ENCODE data around the gene CTAGE15. TPM values are rescaled to one million over a fixed set of nuclear protein-coding genes. Genes with fewer than 3 reads are reported as not detected.
"Not testable (repeated sequence)": the region's sequence is repeated elsewhere in the genome, so short reads cannot be mapped to it uniquely, and the experiment has no call there.

The CTAGE15 gene, protein sequence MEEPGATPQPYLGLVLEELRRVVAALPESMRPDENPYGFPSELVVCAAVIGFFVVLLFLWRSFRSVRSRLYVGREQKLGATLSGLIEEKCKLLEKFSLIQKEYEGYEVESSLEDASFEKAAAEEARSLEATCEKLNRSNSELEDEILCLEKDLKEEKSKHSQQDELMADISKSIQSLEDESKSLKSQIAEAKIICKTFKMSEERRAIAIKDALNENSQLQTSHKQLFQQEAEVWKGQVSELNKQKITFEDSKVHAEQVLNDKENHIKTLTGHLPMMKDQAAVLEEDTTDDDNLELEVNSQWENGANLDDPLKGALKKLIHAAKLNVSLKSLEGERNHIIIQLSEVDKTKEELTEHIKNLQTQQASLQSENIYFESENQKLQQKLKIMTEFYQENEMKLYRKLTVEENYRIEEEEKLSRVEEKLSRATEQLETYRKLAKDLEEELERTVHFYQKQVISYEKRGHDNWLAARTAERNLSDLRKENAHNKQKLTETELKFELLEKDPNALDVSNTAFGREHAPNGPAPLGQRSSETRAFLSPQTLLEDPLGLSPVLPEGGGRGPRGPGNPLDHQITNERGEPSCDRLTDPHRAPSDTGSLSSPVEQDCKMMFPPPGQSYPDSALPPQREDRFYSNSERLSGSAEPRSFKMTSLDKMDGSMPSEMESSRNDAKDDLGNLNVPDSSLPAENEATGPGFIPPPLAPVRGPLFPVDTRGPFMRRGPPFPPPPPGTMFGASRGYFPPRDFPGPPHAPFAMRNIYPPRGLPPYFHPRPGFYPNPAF
- total RNA-seq, result 1.5 and 2.4 TPM in 2 replicates

DNA sequence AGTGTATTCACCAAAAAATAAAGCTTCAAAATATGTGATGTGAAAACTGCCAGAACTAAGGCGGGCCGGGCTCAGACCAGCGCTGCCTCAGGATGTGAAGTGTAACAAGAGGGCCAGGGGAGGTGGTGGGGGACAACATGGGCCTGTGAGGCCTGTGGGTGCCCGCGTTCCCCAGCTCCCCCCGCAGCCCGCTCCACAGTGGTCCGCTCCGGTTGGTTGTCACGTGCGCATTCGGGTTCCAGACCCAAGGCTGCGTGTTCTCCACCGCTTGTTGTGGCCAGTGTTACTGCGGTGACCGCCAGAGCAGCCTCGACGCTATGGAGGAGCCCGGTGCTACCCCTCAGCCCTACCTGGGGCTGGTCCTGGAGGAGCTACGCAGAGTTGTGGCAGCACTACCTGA is at the start of gene CTAGE15:
TSS of gene CTAGE15 (plus strand) at position 301 of the 400 bp plus-strand sequence. CDS start at position 318, 17 bp downstream.
- H3K4me1 Mint-ChIP-seq (ENCODE audit: low read depth); H3K9me3 Mint-ChIP-seq; H3K4me3 Mint-ChIP-seq (ENCODE audit: low read depth); H3K36me3 Mint-ChIP-seq (ENCODE audit: low read depth); DNase-seq (ENCODE audit: low spot score); intact Hi-C loops (cut with micrococcal nuclease); H3K27me3 Mint-ChIP-seq (ENCODE audit: low read depth); H3K27ac Mint-ChIP-seq: not testable (repeated sequence)

DNA sequence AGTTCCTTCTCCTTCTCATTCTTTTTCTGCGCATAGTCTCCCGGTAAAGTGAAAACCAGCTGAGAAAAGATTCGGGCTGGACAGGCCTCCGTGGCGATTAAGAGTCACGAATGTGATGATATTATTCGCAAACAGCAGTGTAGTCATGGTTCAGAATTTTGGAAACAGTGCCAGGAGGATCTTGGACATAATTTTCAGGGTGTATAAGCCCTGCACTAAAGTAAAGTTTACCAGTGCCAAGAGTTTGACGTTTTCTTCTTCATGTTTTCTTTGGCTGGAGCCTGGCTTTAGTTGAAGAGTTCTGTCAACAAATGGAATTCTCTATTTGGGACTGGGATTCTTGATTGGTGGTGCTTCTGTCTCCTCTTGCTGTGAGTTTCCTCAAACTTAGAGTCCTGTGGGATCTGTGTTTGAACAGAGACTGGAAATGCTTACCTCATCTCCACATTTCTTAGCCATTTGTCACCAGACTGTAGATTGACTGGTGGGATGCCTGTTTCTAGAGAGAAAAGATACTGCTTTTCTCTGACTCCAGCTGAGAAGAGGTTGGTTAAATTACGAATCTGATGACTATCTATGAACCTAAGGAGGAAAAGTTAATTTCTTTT is 49.2 kb upstream of the CTAGE15 start:
- intact Hi-C loops (cut with micrococcal nuclease); DNase-seq (ENCODE audit: low spot score); H3K9me3 Mint-ChIP-seq; H3K27me3 Mint-ChIP-seq (ENCODE audit: low read depth); H3K4me3 Mint-ChIP-seq (ENCODE audit: low read depth); H3K36me3 Mint-ChIP-seq (ENCODE audit: low read depth); H3K4me1 Mint-ChIP-seq (ENCODE audit: low read depth); H3K27ac Mint-ChIP-seq: not testable (repeated sequence)

DNA sequence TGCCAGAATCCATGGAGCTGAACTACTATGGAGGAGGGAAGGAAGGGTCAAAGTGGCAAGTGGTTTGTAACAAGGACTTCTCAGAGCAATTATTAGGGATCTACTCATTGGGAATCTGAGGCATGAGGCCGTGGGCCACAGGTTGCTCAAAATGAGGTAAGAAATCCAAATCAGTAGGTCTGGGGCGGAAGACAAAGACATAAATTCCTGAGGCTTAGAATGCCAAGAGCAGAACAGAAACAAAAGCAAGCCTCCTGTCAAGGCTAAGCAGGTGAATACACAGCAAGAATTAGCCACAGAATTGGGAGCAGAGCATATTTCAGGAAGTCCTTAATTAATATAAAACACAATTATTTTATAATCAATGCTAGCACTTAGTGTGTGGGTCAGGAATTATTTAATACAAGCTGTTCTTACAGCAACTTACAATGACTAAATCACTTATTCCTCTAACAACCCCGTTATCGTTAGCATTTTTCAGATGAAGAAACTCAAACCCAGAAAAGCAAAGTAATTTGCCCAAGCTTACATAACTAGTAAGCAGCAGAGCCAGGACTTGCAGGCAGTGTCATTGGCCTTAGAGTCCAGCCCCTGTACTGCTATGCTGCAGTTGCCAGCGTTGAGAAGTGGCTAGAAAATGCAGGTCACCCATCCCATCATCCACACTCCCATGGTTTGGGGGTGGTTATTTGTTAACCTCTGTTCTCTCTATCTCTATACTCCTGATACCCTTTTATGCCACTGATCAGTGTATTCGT is 40.3 kb upstream of the CTAGE15 start:
- H3K4me3 Mint-ChIP-seq (ENCODE audit: low read depth); H3K9me3 Mint-ChIP-seq; H3K27ac Mint-ChIP-seq; DNase-seq (ENCODE audit: low spot score); intact Hi-C loops (cut with micrococcal nuclease); H3K4me1 Mint-ChIP-seq (ENCODE audit: low read depth); H3K27me3 Mint-ChIP-seq (ENCODE audit: low read depth); H3K36me3 Mint-ChIP-seq (ENCODE audit: low read depth): not testable (repeated sequence)

DNA sequence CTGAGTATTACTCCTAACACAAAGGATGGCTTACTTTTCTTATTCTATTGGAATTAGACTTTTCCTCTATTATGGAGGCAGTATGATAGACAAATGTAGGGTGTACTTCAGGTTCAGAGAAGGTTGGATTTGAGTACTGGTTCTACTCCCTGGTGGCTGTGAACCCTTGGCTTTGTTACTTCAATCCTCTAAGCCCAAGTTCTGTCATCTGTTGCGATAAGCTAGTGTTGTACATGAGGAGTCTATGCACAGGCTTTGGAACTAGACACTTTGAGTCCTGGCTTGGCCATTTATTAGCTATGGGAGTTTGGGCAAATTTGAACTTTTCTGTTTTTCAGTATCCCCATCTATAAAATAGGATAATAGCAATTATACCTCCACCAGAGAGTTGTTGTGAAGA is 39.7 kb upstream of the CTAGE15 start:
- intact Hi-C loops (cut with micrococcal nuclease); H3K4me3 Mint-ChIP-seq (ENCODE audit: low read depth); H3K36me3 Mint-ChIP-seq (ENCODE audit: low read depth); H3K27me3 Mint-ChIP-seq (ENCODE audit: low read depth); H3K9me3 Mint-ChIP-seq; H3K4me1 Mint-ChIP-seq (ENCODE audit: low read depth); H3K27ac Mint-ChIP-seq; DNase-seq (ENCODE audit: low spot score): not testable (repeated sequence)

DNA sequence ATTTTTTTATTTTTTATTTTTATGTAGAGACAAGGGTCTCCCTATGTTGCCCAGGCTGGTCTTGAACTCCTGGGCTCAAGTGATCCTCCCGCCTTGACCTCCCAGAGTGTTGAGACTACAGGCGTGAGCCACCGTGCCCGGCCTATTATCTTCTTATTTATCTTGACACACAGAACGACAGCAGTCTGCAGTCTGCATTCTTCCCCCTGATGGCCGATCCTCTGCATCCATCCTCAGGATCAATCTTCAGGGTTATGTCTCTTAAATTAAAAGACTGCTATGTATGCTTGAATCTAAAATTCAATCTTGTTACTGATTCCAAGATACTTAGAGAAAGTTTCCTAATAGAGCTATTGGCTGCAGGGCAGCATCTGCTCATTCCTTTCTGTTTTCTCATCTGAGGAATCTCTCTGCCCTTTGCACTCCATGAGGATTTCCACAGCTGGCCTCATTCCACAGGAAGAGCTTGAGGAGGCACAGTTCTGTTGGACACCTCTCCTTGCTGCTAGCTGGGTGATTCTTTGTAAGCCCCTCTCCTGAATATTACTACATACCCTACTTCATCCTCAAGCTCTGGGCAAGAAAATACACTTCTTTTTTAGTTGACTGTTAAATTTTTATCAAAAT is 38.3 kb upstream of the CTAGE15 start:
- H3K36me3 Mint-ChIP-seq (ENCODE audit: low read depth); H3K9me3 Mint-ChIP-seq; H3K27ac Mint-ChIP-seq; intact Hi-C loops (cut with micrococcal nuclease); DNase-seq (ENCODE audit: low spot score); H3K27me3 Mint-ChIP-seq (ENCODE audit: low read depth); H3K4me1 Mint-ChIP-seq (ENCODE audit: low read depth); H3K4me3 Mint-ChIP-seq (ENCODE audit: low read depth): not testable (repeated sequence)

DNA sequence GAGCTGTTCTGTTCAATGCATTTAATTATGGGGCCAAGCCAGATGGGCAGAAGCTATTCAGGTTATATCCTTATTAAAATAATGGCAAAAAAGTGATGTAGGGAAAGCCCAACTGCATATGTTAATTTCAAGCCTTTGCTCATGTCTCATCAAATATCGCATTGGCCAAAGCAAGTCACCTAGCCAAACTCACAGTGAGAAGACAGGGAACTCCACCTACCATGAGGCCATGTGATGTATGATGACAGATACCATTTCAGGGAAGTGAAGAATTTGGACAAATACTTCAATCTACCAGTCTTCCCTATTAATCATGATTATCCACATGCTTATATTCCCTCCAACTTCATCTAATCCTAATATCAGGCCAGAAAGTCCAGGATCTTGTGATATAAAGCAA is 35.2 kb upstream of the CTAGE15 start:
- intact Hi-C loops (cut with micrococcal nuclease); H3K4me3 Mint-ChIP-seq (ENCODE audit: low read depth); H3K9me3 Mint-ChIP-seq; H3K27ac Mint-ChIP-seq; DNase-seq (ENCODE audit: low spot score); H3K36me3 Mint-ChIP-seq (ENCODE audit: low read depth); H3K4me1 Mint-ChIP-seq (ENCODE audit: low read depth); H3K27me3 Mint-ChIP-seq (ENCODE audit: low read depth): not testable (repeated sequence)

DNA sequence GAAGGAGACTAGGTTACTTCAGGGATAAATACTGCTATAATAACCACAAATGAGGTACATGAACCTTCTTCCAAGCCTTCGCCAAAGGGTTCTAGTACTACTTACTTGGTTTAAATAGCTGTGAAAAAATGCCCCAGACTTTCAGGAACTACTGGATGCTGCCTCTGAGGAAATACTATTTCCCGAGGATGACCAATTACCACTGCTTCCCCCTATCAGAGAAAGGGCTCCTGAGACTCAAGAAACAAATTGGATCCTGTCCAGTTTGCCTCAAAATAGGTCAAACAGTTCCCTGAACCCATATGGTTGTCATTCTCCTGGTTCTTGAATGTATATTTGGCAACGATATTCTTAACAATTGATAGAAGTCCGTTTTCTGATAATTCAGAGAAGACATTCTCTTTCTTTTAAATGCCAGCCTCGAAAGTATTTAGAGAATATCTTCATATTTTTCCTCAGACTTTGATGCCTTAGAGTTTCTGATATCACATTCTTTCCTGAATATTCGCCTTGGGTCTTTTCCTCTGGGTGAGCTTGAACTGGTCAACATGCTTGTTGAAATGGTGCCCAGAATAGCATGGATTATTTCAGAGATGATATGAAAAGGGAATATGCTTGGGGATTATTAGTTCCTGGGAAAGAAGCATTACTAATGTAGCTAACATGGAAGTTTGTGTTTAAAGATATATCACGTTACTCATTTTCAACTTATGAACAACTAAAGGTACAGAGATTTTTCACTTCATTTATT is 28.1 kb upstream of the CTAGE15 start:
- H3K27ac Mint-ChIP-seq; H3K27me3 Mint-ChIP-seq (ENCODE audit: low read depth); H3K4me1 Mint-ChIP-seq (ENCODE audit: low read depth); H3K36me3 Mint-ChIP-seq (ENCODE audit: low read depth); intact Hi-C loops (cut with micrococcal nuclease); DNase-seq (ENCODE audit: low spot score); H3K9me3 Mint-ChIP-seq; H3K4me3 Mint-ChIP-seq (ENCODE audit: low read depth): not testable (repeated sequence)

DNA sequence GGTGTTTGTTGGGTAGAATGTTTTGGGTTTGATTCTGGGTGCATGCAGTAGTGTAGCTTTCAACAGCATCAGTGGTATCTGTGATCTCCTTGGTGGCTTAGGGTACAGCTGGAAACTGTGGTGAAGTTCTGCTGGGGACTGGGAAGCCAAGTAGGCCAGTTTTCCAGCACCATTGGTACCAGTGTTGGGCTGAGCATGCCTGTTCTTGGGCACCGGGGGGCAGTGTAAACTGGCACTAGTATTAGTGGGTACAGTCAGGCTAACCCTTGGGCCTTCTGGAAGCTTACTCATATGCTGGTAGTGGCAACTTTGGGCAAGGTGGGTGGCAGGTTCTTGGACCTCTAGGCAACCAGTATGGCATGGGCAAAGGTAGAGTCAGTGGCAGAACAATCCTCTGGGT is 15.6 kb upstream of the CTAGE15 start:
- H3K27me3 Mint-ChIP-seq (ENCODE audit: low read depth); DNase-seq (ENCODE audit: low spot score); H3K27ac Mint-ChIP-seq; H3K36me3 Mint-ChIP-seq (ENCODE audit: low read depth); H3K9me3 Mint-ChIP-seq; H3K4me1 Mint-ChIP-seq (ENCODE audit: low read depth); H3K4me3 Mint-ChIP-seq (ENCODE audit: low read depth); intact Hi-C loops (cut with micrococcal nuclease): not testable (repeated sequence)

DNA sequence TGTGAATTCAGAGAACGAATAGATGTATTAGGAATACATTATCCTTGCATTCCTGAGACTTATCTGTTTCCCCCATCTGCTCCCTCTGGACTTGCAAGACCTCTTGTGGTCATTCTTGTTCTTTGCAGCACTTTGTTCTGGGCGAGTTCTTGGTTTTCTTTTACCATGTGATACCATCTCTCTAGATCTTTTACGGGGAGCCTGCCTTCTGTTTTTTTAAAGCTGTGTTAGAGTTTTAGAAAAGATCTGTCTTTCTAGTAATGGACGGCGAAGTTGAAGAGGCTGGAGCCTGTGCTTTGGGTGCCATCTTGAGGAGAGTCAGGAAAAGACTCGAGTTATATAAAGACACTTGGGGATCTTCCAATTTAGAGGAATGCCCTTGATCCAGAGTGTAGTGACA is 8.3 kb upstream of the CTAGE15 start:
- H3K27ac Mint-ChIP-seq; intact Hi-C loops (cut with micrococcal nuclease); H3K36me3 Mint-ChIP-seq (ENCODE audit: low read depth): not testable (repeated sequence)

DNA sequence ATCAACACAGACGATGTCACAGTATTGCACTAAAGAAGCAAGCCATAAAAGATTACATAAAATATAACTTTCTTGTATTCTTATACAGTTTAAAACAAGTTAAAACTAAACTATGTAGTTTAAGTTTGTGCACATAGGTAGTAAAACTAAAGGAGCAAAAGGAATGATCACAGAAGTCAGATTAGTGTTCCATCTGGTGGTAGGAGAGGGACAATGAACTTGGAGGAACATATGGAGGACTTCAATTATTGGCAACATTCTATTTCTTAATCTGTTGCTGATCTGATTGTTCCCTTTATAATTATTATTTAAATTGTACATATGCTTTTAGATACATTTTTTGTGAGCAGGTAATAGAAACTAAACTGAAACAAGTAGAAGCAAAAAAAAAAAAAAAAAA is 5.6 kb upstream of the CTAGE15 start:
- not testable (repeated sequence) for H3K9me3 Mint-ChIP-seq

More for the DNA sequence above, 8.3 kb upstream of the CTAGE15 start:
- not testable (repeated sequence) for DNase-seq (ENCODE audit: low spot score); H3K27me3 Mint-ChIP-seq (ENCODE audit: low read depth); H3K9me3 Mint-ChIP-seq; H3K4me3 Mint-ChIP-seq (ENCODE audit: low read depth); H3K4me1 Mint-ChIP-seq (ENCODE audit: low read depth)

DNA sequence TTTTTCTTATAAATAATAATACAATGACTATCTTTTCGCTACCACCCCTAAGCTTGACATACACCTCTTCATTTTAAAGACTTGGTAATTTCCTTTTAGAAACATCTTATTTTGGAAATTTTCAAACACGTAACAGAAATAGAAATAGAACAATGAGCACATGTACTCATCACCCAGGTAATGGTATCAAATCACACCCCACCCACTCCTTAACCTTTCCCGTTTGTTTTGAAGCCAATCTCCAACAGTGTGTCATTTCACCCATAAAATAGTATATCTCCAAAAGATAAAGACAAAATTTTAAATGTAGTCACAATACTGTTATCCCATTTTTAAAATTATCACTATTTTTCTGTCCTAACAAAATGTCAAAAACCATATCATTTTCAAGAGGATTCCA is 16.6 kb downstream of the CTAGE15 start:
- intact Hi-C loops (cut with micrococcal nuclease), result not testable (repeated sequence)

More for the DNA sequence above, 5.6 kb upstream of the CTAGE15 start:
- intact Hi-C loops (cut with micrococcal nuclease); DNase-seq (ENCODE audit: low spot score); H3K36me3 Mint-ChIP-seq (ENCODE audit: low read depth); H3K27ac Mint-ChIP-seq; H3K27me3 Mint-ChIP-seq (ENCODE audit: low read depth); H3K4me3 Mint-ChIP-seq (ENCODE audit: low read depth); H3K4me1 Mint-ChIP-seq (ENCODE audit: low read depth): not testable (repeated sequence)

DNA sequence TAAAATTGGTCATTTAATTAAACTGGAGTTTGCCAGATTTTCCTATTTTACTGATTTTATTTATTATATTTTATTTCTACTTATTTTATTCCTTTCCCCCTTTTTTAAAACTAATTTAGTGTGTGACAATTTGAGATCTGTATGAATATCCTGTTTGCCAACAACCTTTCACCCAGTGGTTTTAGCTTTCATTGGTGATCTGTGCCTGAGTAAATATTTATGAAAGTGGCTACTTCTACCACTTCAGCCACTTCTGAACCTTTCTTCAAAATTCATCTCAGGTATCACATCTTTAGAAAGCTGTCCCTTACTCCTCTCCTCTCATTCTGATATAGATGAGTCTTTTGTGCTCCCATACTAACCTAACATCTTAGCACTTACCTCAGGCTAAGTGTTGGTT is 18.3 kb downstream of the CTAGE15 start:
- H3K9me3 Mint-ChIP-seq; H3K27ac Mint-ChIP-seq; DNase-seq (ENCODE audit: low spot score); H3K36me3 Mint-ChIP-seq (ENCODE audit: low read depth); H3K4me3 Mint-ChIP-seq (ENCODE audit: low read depth); H3K4me1 Mint-ChIP-seq (ENCODE audit: low read depth); intact Hi-C loops (cut with micrococcal nuclease); H3K27me3 Mint-ChIP-seq (ENCODE audit: low read depth): not testable (repeated sequence)

More for the DNA sequence above, 16.6 kb downstream of the CTAGE15 start:
- H3K4me1 Mint-ChIP-seq (ENCODE audit: low read depth); DNase-seq (ENCODE audit: low spot score); H3K27me3 Mint-ChIP-seq (ENCODE audit: low read depth); H3K36me3 Mint-ChIP-seq (ENCODE audit: low read depth); H3K4me3 Mint-ChIP-seq (ENCODE audit: low read depth); H3K9me3 Mint-ChIP-seq; H3K27ac Mint-ChIP-seq: not testable (repeated sequence)

Data from activated T-helper 2 cell treated with anti-CD3 and anti-CD28 coated beads, Interferon-gamma antibody, Interleukin-2, Interleukin-4, amounts not matched to agents 10 μg/mL and 5 μg/mL and 100 μg/mL, durations not matched to agents 14 hours and 24 hours and 36 hours (primary cell).